Measurements from ENCODE around the gene LPGAT1. TPM values are rescaled to one million over a fixed set of nuclear protein-coding genes. Genes with fewer than 3 reads are reported as not detected.

Gene LPGAT1
- total RNA-seq, 1 experiment from 2014 or later, result 50.6 TPM

GRCh38 chr1:211829343-211830054, 1.1 kb downstream of the LPGAT1 start:
- Histone ChIP-seq H3K36me3 (ENCODE audit: control insufficient read depth in 1 of 2, insufficient read depth in 2 of 2, low read length in 2 of 2) (no peaks in the 10 kb centered on the region), H3K9me3 (ENCODE audit: control insufficient read depth in 1 of 2, insufficient read depth in 1 of 2, low read depth in 1 of 2, low read length in 2 of 2) (no peaks in the 10 kb centered on the region), H3K4me3 (replicated peaks in 1 of 2; ENCODE audit: low read depth in 1 of 2, low read length in 2 of 2) (peak overlapping the region; percentile 62 to 72), H3K79me2 (ENCODE audit: insufficient read depth, low read length) (peaks cover 19% of the 10 kb centered on the region), H3K4me2 (ENCODE audit: low read length) (peak overlapping the region; percentile 98), H2AFZ (ENCODE audit: low read depth, low read length, poor library complexity, severe bottlenecking) (no peak overlapping the region), H3K9me2 (ENCODE audit: insufficient read depth) (no peaks in the 10 kb centered on the region), H3K9ac (ENCODE audit: low read length) (peak overlapping the region; percentile 72), H3K27me3 (ENCODE audit: insufficient read depth, low read length) (no peaks in the 10 kb centered on the region), H3K4me1 (ENCODE audit: control insufficient read depth in 1 of 2, insufficient read depth in 2 of 2, low read length in 2 of 2) (peaks cover 0 to 20% of the 10 kb centered on the region in 2 experiments; a peak in 2 of 4 replicates), H4K20me1 (ENCODE audit: insufficient read depth) (no peaks in the 10 kb centered on the region), H3K27ac (ENCODE audit: low read depth, low read length) (peak overlapping the region; percentile 67; the same call in 1 of the 2 replicates)
- ChIA-PET CTCF (no interaction called here), POLR2A (no interaction called here), RAD21 (ENCODE audit: low non-redundant PET in 1 of 2, low total read pairs in 2 of 2, uncharacterized antibody in 2 of 2, unreplicated experiment in 2 of 2) (interaction anchor here in 1 of 2 experiments (0.6 kb wide), 1 partner anchor 217 kb away, joined by 3 read pairs; no protein-coding TSS in a partner anchor)
- ATAC-seq (no peak), DNase-seq (ENCODE audit: low read depth, low spot score) (no peak)
- no peak for TF ChIP-seq ZNF274 (IDR thresholded peaks at IDR 0.05; ENCODE audit: low read depth, low read length)
- TF ChIP-seq YY1 (IDR thresholded peaks at IDR 0.05; ENCODE audit: extremely low read depth, insufficient replicate concordance, low read depth, low read length), result no peak
- no peak for TF ChIP-seq POLR2AphosphoS5 (IDR thresholded peaks at IDR 0.05; ENCODE audit: low read depth, low read length)
- no peak for TF ChIP-seq SRF (IDR thresholded peaks at IDR 0.05; ENCODE audit: low read depth)
- no peak for TF ChIP-seq ZFX (IDR thresholded peaks at IDR 0.05)
- no peak for TF ChIP-seq ZBTB33 (IDR thresholded peaks at IDR 0.05; ENCODE audit: extremely low read depth, insufficient replicate concordance, low read length)
- TF ChIP-seq EGR1 (IDR thresholded peaks at IDR 0.05; ENCODE audit: low read depth), result no peak
- no peak for TF ChIP-seq SP1 (IDR thresholded peaks at IDR 0.05; ENCODE audit: low read depth)
- no peak for TF ChIP-seq TCF7L2 (IDR thresholded peaks at IDR 0.05; ENCODE audit: borderline replicate concordance, extremely low read depth, insufficient read depth, insufficient read length)
- TF ChIP-seq CBX3 (IDR thresholded peaks at IDR 0.05; ENCODE audit: low read depth), result no peak
- TF ChIP-seq EZH2phosphoT487 (IDR thresholded peaks at IDR 0.05; ENCODE audit: borderline replicate concordance), result no peak
- TF ChIP-seq ATF3 (IDR thresholded peaks at IDR 0.05), result no peak
- intact Hi-C loops (cut with micrococcal nuclease), result loop anchor here (5.0 kb wide), 1 partner anchor 132 kb away; no protein-coding TSS in a partner anchor
- BruUV-seq (replicated peaks), result no TSS peak

Data from HCT116 (cell line).